ENCODE measurements around the gene SSBP2. TPM values are rescaled to one million over a fixed set of nuclear protein-coding genes. Genes with fewer than 3 reads are reported as not detected.

SSBP2 gene
- total and polyA plus RNA-seq, 2 of the 8 experiments (the other 6 are each of a cell fraction or from before 2014, with no cell fraction given), result 21.5 to 36.2 TPM

GRCh38 chr5:81728301-81728700 is 22.6 kb downstream of the SSBP2 start:
- Histone ChIP-seq H3K79me2 (ENCODE audit: control insufficient read depth in 1 of 2, insufficient read depth in 2 of 2, low read length in 2 of 2) (no peaks in the 10 kb centered on the region; a peak in 1 of 4 replicates), H3K23me2 (ENCODE audit: low read depth, low read length) (no peaks in the 10 kb centered on the region), H3K4ac (replicated peaks; ENCODE audit: insufficient read length, low read depth, low read length) (no peak overlapping the region), H3K36me3 (ENCODE audit: control insufficient read depth in 2 of 4, insufficient read depth in 4 of 4, low read length in 3 of 4) (no peaks in the 10 kb centered on the region), H2BK5ac (ENCODE audit: low read depth, low read length) (no peak overlapping the region), H3K4me1 (replicated peaks in 1 of 4; ENCODE audit: control insufficient read depth in 3 of 4, insufficient read depth in 4 of 4, low read length in 3 of 4) (peaks cover 0 to 4% (median 0%) of the 10 kb centered on the region in 4 experiments; a peak in 1 of 7 replicates), H3K23ac (ENCODE audit: insufficient read length) (no peak overlapping the region), H3K9ac (replicated peaks in 1 of 4; ENCODE audit: extremely low read depth in 1 of 4, low read depth in 3 of 4, low read length in 3 of 4) (no peak overlapping the region), H2BK15ac (ENCODE audit: low read length) (no peak overlapping the region), H3K79me1 (ENCODE audit: low read depth, low read length) (no peaks in the 10 kb centered on the region), H4K5ac (ENCODE audit: insufficient read length, low read depth, low read length) (no peak overlapping the region), H3K14ac (ENCODE audit: insufficient read length) (no peak overlapping the region), H3K56ac (replicated peaks; ENCODE audit: insufficient read length, low read depth, low read length) (no peak overlapping the region), H2BK20ac (ENCODE audit: low read length) (no peak overlapping the region), H4K8ac (ENCODE audit: extremely low read depth, insufficient read depth, low read length) (no peak overlapping the region), H3K4me3 (ENCODE audit: extremely low read depth in 1 of 4, insufficient read depth in 2 of 4, low read depth in 3 of 4, low read length in 4 of 4) (no peak overlapping the region), H2BK120ac (replicated peaks; ENCODE audit: low read depth, low read length) (no peak overlapping the region), H3K4me2 (ENCODE audit: insufficient read depth in 1 of 2, low read depth in 2 of 2, low read length in 2 of 2) (no peak overlapping the region), H2AK5ac (ENCODE audit: low read depth, low read length) (no peak overlapping the region), H3K9me3 (ENCODE audit: insufficient read depth in 2 of 2, low read depth in 1 of 2, low read length in 1 of 2) (no peaks in the 10 kb centered on the region), H3K27me3 (replicated peaks in 1 of 4; ENCODE audit: control insufficient read depth in 3 of 4, extremely low read depth in 1 of 4, insufficient read depth in 3 of 4, low read length in 3 of 4) (no peaks in the 10 kb centered on the region), H3K27ac (ENCODE audit: low read depth, low read length) (no peak overlapping the region), H4K91ac (replicated peaks; ENCODE audit: insufficient read length, low read length) (no peak overlapping the region), H2AFZ (ENCODE audit: low read length) (no peak overlapping the region), H4K20me1 (replicated peaks in 1 of 2; ENCODE audit: control insufficient read depth in 1 of 2, insufficient read depth in 2 of 2, low read length in 2 of 2) (no peaks in the 10 kb centered on the region), H2BK12ac (ENCODE audit: low read depth, low read length) (no peak overlapping the region), H3K18ac (ENCODE audit: extremely low read depth, low read length) (no peak overlapping the region)
- TF ChIP-seq KDM5A (IDR thresholded peaks at IDR 0.05; ENCODE audit: low read length), result no peak
- no peak for TF ChIP-seq BCL11A (IDR thresholded peaks at IDR 0.05; ENCODE audit: low read depth in 2 of 2, low read length in 2 of 2)
- TF ChIP-seq RBBP5 (IDR thresholded peaks at IDR 0.05; ENCODE audit: borderline replicate concordance, low read depth, low read length), result no peak
- ChIA-PET POLR2A (ENCODE audit: partially characterized antibody) (no interaction called here), CTCF (ENCODE audit: partially characterized antibody) (interaction anchor here (0.6 kb wide), 1 partner anchor 129 kb away, joined by 3 read pairs; no protein-coding TSS in a partner anchor)
- DNase-seq (ENCODE audit: low read depth in 1 of 2, low spot score in 2 of 2) (no peak), FAIRE-seq (no peak)
- WGBS, 2 experiments (ENCODE audit: extremely low coverage in 1 of 2, insufficient coverage in 1 of 2, insufficient read length in 1 of 2, insufficient replicate concordance in 2 of 2, low coverage in 1 of 2, low lambda C conversion rate in 2 of 2, missing lambda C conversion rate in 1 of 2), result 89% methylated on average over 3 of the region's 3 CpGs; no CpG with 5 or more reads in 1 of the 2 experiments
